Jurkat, Clone E6-1 (cell line): ENCODE measurements around the gene SHISA5. TPM values are rescaled to one million over a fixed set of nuclear protein-coding genes. Genes with fewer than 3 reads are reported as not detected.
"Not testable (repeated sequence)": the region's sequence is repeated elsewhere in the genome, so short reads cannot be mapped to it uniquely, and the experiment has no call there.

Experiments used
- DNase-seq: peaks from one replicate; pipeline ENCODE4 v3.0.0-alpha.2; 2011; ENCODE audit warnings: low read depth, low spot score
- H3K4me3 ChIP-seq: 2 replicates; pipeline ENCODE4 v1.5.1; 2011; ENCODE audit warnings: mild to moderate bottlenecking, low read length, control low read depth, moderate library complexity
- polyA plus RNA-seq: library from polyadenylated mRNA; unstranded; fragments of >200 nt; gene quantifications from one replicate; pipeline ENCODE4 v1.2.1, GENCODE V29; 2012; ENCODE audit warnings: missing spikeins; ENCODE audit not compliant: insufficient read length, insufficient read depth

The SHISA5 gene, protein sequence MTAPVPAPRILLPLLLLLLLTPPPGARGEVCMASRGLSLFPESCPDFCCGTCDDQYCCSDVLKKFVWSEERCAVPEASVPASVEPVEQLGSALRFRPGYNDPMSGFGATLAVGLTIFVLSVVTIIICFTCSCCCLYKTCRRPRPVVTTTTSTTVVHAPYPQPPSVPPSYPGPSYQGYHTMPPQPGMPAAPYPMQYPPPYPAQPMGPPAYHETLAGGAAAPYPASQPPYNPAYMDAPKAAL
- polyA plus RNA-seq, result 150 TPM

DNA sequence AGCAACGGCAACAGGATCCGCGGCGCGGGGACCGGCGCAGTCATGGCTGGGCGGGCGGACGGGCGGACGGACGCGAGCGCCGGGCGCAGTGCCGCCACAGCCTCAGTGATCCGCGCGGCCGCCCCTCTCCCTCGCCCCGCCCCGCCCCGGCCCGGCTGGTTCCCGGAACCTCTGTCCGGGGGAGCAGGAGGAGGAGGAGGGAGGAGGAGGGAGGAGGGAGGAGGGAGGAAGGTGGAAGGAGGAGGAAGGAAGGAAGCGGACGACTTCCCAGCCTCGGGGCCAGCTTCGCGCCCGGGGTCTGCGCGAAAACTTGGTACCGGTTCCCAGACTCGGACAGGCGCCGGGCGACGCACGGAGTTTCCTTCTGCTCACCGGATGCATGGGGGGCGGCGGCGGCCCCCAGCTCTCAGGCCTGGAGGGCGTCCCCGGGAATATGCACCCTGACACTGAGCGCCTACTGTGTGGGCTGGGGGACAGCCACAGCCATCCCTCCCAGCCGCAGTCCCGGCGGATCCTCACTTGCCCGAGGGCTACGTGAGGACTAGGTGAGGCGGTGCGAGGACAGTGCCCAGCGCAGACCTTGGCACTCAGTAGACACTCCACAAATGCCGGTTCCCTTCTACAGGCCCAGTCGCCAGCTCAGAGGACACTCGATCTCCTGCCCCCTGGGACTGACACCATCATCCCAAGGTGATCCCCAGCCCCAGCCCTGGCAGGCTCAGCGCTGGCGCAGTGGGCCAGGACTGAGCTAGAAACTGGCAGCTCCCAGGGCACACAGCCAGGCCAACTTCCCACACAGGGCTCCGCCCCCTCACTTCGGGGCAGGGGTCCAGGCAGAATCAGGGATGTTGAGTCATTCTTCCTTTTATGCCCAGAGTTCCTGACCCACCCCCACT lies at the start of gene SHISA5:
Gene SHISA5 (minus strand): TSS at position 124 of the 896 bp plus-strand sequence. CDS start 80 bp downstream, at position 44.
- H3K4me3 ChIP-seq, result peak within 1 kb of the TSS; percentile 27
- no peak for DNase-seq

DNA sequence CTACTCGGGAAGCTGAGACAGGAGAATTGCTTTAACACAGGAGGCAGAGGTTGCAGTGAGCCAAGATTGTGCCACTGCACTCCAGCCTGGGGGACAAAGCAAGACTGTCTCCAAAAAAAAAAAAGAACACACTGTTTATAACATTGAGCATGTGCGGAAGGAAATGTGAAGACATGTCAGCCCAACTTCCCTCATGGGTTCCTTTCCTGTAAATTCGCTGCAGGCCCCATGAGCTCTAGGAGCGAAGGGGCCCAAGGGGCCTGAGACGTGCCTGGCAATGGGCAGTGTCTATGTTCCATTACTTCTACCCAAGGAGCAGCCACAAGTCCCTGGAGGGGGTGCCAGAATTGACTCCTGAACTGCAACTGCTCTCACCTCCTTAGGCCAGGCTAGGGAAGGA lies 49.4 kb upstream of the SHISA5 start:
- no peak overlapping the region for H3K4me3 ChIP-seq
- DNase-seq, result no peak

DNA sequence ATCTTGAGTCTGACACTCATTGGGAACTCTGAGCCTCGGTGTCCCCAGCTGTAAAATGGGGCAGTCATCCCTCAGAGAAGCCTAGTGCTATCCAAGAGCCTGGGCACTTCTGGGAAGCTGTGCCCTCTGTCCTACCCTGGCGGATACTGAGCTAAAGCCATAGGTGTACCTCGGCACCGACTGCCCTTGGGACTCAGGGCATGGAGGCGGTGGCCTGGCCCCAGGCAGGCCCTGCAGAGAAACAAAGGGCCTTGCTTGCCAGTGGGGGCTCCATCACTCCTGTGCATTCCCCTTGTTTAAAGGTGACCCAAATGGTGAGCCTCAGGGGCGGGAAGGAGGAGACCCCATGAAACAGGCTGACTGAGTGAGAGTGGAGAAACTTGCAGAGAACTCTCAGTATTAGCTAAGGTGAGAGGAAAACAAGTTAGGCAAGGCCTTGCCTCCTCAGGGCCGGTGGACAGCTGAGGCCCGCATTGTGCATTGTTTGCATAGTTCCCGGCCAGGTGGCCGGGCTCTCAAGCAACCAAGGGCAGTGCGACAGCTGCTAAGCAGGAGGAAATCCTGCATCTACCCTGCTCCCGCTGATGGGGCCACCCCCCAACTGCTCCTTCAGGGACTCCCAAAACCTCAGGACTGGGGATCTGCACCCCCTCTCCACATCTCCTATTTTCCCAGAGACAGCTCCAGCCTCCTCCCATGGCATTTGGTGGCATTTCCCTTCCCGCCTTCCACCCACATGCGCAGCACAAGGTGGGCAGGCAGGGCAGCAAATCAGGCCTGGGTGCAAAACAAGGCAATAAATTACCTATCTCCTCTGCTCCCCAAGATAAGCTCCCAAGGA lies 48.4 kb upstream of the SHISA5 start:
- DNase-seq, result no peak

DNA sequence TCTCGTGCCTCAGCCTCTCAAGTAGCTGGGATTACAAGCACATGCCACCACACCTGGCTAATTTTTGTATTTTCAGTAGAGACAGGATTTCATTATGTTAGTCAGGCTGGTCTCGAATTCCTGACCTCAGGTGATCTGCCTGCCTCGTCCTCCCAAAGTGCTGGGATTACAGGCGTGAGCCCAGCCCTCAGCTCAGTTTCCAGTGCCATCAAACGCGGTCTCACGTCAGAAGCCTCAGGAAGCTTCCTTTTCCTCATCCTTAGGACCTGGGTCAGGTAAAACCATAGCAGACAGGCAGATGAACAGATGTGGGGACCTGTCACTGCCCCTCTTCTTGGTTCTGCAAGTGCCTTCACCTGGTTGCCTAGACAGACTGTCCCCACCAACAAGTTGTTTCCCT lies 47.7 kb upstream of the SHISA5 start:
- not testable (repeated sequence) for DNase-seq, H3K4me3 ChIP-seq

More for the DNA sequence above, 48.4 kb upstream of the SHISA5 start:
- H3K4me3 ChIP-seq, result no peak overlapping the region

DNA sequence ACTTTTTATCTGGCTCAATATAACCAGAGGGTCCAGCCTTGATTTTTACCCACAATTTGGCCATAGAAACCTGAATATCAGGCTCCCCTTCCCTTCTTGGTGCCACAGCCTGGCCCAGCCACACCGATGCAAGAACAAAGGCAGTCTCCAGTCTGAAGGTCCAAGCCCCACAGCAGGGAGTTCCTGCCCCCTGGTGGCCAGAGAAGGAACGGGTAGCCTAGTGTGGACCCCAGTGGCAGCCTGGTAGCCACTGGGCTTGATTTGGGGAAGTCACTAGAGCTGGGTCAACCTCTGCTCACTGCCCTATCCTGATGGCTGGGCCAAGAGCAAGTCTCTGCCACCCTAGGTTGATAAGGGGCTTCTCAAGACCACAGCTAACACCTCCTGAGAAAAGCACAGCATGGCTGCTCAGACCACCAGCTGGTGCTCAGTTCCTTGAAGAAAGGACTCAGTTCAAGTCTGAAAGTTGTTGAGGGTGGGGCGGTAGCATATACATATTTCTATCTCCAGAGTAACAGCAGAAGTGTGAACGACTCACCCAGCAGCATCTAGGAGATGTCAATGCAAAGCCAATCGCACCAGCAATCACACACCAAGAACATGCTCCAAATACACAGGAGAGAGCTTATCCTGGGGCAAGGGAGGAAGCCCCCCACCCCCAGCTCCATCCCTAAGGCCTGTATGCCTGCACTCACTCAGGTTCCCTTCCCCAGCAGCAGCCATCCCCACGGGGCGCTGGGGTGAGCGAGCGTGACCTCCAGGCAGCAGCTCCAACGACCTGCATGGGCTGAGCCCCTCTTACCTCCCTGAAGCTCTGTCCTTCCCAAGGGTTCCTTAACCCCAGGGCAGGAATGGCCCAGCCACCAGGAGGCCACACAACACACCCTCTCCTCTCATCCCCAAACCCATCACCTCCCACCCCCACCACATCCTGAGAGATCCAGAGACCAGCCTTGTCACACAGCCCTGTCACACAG lies 45.0 kb upstream of the SHISA5 start:
- DNase-seq, result peak; percentile 58
- no peak overlapping the region for H3K4me3 ChIP-seq

DNA sequence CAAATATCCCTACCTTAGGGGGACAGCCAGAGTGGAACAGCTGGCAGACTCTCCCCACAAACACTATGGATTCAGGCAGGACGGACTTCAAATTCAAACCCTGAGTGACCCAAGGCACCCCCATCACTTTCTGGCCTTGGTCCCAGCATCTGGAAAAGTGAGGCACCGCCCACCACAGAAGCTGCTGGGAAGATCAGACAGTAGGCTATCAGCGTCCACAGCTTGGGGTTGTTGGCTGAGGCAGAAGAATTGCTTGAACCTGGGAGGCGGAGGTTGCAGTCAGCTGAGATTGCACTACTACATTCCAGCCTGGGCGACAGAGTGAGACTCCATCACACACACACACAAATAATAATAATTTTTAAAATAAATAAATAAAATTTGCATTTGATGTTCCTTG lies 44.2 kb upstream of the SHISA5 start:
- DNase-seq, result no peak

DNA sequence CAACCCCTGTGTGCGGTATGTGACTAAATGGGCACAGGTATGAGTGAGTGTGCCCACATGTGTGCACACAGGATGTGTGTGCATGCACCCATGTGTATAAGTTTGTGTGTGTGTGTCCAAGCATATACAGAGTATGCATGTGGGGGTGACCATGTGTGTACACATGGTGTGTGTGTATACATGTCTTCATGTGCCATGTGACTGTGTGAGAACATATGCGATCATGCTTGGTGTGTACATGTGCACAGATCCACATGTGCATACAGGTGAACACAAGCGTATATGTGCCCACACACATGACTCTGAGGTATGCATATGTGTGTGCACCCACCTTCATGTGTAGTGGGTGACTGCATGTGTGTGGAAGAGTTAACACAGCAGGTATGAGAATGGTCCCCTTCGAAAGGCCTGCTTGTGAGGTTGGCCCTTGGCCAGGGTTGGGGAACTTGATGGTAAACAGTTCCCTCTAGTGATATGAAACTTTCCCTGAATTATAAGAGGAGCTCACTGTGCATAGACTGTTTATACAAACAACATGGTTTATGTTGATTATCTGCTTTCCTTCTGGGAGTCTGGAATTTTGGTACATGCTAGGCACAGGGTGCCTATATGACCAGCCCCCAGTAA lies 42.3 kb upstream of the SHISA5 start:
- no peak for DNase-seq
- no peak overlapping the region for H3K4me3 ChIP-seq

More for the DNA sequence above, 44.2 kb upstream of the SHISA5 start:
- no peak overlapping the region for H3K4me3 ChIP-seq

DNA sequence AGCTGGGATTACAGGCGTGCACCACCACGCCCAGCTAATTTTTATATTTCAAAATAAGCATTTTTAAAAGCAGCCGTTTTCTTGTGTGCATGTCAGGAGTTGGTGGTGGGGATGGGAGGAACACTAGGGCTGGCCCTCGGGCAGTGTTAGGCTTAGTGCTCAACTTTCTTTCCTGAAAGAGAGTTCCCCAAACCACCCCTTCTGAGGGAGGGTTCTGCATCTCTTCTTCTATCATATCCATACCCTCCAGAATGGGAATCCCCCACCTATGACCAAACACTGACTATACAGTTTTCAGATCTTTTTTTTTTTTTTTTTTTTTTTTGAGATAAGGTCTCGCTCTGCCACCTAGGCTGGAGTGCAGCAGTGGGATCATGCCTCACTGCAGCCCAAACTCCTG lies 40.2 kb upstream of the SHISA5 start:
- H3K4me3 ChIP-seq, result no peak overlapping the region
- no peak for DNase-seq

DNA sequence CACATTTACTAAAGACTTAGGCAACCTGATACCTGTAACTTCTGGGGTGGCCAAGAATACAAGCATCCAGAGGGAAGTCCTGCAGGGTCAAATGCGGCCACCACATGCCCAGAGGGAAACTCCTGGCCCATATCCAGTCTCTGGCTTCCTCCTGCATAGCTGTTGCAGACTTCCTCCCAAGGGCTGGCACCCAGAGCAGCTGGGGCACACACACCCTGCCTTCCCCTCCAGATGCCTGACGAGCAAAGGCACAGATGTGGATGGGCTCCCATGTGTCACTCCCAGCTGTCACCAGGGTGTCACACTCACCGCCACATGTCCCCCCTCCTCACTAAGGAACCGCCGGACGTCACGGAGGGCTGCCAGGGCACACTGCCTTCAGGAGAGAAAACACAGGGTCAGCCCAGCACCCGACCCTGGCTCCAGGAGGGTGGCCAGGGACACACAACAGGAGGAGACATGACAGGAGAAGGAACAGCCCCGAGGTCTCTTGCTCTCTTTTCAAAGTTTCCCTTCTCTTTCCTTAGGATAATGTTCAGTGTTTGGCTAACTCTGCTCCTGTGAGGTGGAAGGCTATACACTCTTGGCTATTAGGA lies 39.4 kb upstream of the SHISA5 start:
- DNase-seq, result no peak

DNA sequence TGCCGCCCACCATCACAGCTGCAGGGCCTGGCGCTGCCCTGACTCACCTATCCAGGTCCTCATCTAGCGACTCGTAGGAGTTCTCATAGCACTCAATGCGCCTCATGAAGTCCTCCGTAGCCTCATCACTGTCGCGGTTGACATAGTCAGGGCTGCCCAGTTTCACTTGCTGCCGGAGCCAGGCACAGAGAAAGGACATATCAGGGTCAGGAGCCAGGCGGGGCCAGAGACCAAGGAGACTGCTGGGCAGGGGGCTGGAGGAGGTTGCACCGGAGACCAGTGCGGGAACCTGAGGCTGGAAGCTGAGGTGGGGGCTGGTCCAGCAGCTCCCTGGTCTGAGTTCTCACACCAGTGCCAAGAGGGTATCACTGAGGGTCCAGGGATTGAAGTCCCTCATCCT lies 34.5 kb upstream of the SHISA5 start:
- no peak for DNase-seq
- H3K4me3 ChIP-seq, result no peak overlapping the region

More for the DNA sequence above, 39.4 kb upstream of the SHISA5 start:
- H3K4me3 ChIP-seq, result no peak overlapping the region

DNA sequence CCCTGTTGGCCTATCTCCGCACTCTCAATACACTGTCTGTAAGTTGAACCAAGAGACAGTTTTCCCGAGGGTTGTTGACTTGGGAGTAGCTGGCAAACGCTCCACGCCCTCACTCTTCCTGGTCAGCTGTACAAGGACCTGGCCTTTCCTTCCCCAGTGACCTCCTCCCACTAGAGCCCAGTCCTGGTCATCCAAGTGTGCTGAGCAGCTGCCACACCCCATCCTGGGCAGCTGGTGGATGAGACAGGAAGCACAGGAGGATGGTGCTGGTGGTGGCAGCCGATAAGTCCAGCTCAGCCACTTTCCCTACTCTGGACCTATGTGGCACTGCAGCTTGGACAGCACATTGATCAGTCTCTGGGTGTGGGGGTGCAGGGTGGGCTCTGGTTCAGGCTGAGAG lies 32.8 kb upstream of the SHISA5 start:
- no peak overlapping the region for H3K4me3 ChIP-seq
- no peak for DNase-seq

DNA sequence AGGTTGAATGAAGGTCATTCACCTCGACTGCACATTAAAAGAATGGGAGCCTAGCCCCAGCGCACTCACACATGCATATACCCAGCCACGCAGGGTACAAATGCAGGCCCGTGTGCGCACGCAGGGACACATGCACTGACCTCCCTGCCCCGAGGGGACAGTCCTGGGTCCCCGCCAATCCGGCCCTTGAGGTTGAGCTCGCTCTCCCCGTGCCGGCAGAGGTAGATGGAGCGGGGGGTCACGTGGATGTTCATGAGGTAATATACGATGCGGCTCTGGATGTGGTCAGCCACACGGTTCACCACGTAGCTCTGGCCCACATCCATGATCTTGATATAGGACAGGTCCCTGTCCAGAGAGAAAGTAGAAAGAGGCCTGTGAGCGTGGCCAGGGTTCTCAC lies 32.1 kb upstream of the SHISA5 start:
- H3K4me3 ChIP-seq, result no peak overlapping the region
- no peak for DNase-seq

DNA sequence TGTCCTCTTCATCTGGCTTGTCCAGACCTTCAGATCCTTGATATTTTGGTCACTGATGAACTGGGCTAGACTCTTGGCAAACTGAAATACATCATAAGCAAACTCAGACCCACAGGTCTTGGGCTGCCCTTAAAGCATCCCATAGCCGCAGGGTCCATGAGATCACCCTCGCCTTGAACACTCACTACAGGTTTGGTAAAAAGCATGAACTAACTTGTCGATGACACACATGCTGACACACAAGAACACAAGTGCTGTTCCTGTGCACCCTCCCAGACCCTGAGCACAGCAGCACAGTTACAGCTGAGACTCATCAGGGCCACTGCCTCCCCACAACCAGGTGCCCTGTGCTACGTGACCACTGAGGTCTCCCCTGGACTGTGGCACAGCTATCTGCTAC lies 31.6 kb upstream of the SHISA5 start:
- no peak overlapping the region for H3K4me3 ChIP-seq
- no peak for DNase-seq

DNA sequence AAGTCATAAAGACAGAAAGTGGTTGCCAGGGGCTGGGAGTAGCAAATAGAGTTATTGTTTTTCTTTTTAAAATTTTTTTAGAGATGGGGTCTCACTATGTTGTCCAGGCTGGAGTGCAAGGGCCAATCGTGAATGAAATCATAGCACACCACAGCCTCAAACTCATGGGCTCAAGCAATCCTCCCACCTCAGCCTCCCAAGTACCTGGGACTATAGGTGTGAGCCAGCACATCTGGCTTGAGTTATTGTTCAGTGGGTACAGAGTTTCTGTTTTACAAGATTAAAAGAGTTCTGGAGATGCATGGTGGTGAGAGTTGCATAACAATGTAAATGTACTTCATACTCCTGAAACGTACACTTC lies 29.0 kb upstream of the SHISA5 start:
- no peak for DNase-seq
- no peak overlapping the region for H3K4me3 ChIP-seq

DNA sequence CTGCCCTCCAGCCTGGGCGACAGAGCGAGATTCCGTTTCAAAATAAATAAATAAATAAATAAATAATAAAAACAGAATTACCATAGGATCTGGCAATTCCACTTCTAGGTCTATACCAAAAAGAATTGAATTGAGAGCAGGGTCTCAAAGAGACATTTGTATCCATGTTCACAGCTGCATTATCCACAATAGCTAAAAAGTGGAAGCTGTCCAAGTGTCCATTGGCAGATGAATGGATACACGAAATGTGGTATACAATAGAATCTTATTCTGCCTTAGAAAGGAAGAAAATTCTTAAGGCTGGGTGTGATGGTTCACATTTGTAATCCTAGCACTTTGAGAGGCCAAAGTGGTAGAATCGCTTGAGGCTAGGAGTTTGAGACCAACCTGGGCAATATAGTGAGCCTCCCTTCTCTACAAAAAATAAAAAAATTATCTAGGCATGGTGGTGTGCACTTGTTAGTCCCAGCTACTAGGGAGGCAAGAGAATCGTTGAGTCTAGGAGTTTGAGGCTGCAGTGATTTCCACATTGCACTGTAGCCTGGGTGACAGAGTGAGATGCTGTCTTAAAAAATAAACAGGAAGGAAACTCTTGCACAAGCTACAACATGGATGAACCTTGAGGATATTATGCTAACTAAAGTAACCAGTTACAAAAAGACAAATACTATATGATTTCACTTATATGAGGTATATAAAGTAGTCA lies 28.4 kb upstream of the SHISA5 start:
- no peak overlapping the region for H3K4me3 ChIP-seq
- no peak for DNase-seq

DNA sequence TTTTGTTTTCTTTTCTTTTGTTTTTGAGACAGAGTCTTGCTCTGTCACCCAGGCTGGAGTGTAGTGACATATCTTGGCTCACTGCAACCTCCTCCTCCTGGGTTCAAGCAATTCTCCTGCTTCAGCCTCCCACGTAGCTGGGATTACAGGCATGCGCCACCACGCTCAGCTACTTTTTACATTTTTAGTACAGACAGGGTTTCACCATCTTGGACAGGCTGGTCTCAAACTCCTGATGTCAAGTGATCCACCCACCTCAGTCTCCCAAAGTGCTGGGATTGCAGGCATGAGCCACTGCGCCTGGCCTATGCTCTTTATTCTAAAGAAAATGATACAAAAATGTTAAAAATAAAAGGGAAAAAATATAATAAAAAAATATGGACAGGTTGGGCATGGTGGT lies 26.7 kb upstream of the SHISA5 start:
- not testable (repeated sequence) for DNase-seq, H3K4me3 ChIP-seq

DNA sequence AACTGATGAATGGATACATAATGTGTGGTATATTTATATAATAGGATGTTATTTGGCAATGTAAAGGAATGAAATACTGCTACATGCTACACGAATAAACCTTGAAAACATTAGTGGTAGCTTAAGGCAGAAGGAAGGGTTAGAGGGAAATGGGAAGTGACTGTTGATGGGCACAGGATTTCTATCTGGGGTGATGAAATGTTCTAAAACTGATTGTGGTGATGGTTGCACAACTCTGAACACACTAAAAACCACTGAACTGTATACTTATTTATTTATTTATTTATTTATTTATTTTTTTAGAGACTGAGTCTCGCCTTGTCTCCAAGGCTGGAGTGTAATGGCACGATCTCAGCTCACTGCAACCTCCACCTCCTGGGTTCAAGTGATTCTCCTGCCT lies 24.8 kb upstream of the SHISA5 start:
- no peak overlapping the region for H3K4me3 ChIP-seq
- DNase-seq, result no peak
